LNCAP (cell line): ENCODE results near the gene KLF11.

Experiments
- CTCF ChIP-seq: fragments of 450-650 bp; IDR thresholded peaks from 2 replicates; pipeline ENCODE4 v1.5.1; 2017; ENCODE audit warnings: mild to moderate bottlenecking

The KLF11 gene

GRCh38 chr2:10075571-10076209 is 32.3 kb downstream of the KLF11 start:
- no peak for TF ChIP-seq CTCF

GRCh38 chr2:10076511-10076910 is 33.2 kb downstream of the KLF11 start:
- TF ChIP-seq CTCF = no peak

- TF ChIP-seq CTCF = no peak
Observed at GRCh38 chr2:10076988-10077527, 33.7 kb downstream of the KLF11 start.

GRCh38 chr2:10078001-10078400 is 34.7 kb downstream of the KLF11 start:
- no peak for TF ChIP-seq CTCF

- TF ChIP-seq CTCF = no peak
Observed at GRCh38 chr2:10078704-10079265, 35.4 kb downstream of the KLF11 start.

- no peak for TF ChIP-seq CTCF
Observed at GRCh38 chr2:10079266-10079869, 36.0 kb downstream of the KLF11 start.

- 0 out of 2 replicates have a peak, but pooled peaks have one; percentile 10 for TF ChIP-seq CTCF
Observed at GRCh38 chr2:10079870-10080535, 36.7 kb downstream of the KLF11 start, which contains the start of gene CYS1. Gene CYS1, minus strand, starts transcription at chr2:10080411. Its CDS starts 188 bp downstream, at chr2:10080223.
